Ectodermal cell (in vitro differentiated cells): ENCODE data around the gene CFAP61.
"Not testable (repeated sequence)": the region's sequence is repeated elsewhere in the genome, so short reads cannot be mapped to it uniquely, and the experiment has no call there.

Experiments used
- H3K27ac ChIP-seq: 2 replicates; pipeline ENCODE4 v1.7.0; 2013; ENCODE audit warnings: mild to moderate bottlenecking, low read depth, low read length; ENCODE audit not compliant: insufficient read depth, poor library complexity, severe bottlenecking
- H3K27me3 ChIP-seq: 2 replicates; pipeline ENCODE4 v1.7.0; 2013; ENCODE audit warnings: mild to moderate bottlenecking, low read length; ENCODE audit not compliant: insufficient read depth, control insufficient read depth, poor library complexity, severe bottlenecking
- H3K36me3 ChIP-seq: one replicate; pipeline ENCODE4 v1.7.0; 2013; ENCODE audit warnings: low read length; ENCODE audit not compliant: control insufficient read depth, insufficient read depth
- H3K4me1 ChIP-seq: one replicate; pipeline ENCODE4 v1.7.0; 2013; ENCODE audit warnings: low read length; ENCODE audit not compliant: control insufficient read depth, insufficient read depth
- H3K4me3 ChIP-seq: 2 replicates; pipeline ENCODE4 v1.7.0; 2013; ENCODE audit warnings: low read depth, low read length, control low read depth; ENCODE audit not compliant: insufficient read depth
- H3K9me3 ChIP-seq: 2 replicates; pipeline ENCODE4 v1.7.0; 2013; ENCODE audit warnings: mild to moderate bottlenecking, low read length, moderate library complexity; ENCODE audit not compliant: control insufficient read depth
- WGBS, 2 experiments: methylation state at CpG; one replicate each; pipeline ENCODE4 v1.1.7; 2013; ENCODE audit warnings: missing lambda C conversion rate in 2 of 2; 5-methylcytosine and 5-hydroxymethylcytosine counted together

Gene CFAP61

GRCh38 chr20:20244384-20244783 is 192.1 kb downstream of the CFAP61 start:
- not testable (repeated sequence) for H3K4me3 ChIP-seq, H3K36me3 ChIP-seq, H3K27ac ChIP-seq, H3K9me3 ChIP-seq, H3K27me3 ChIP-seq, H3K4me1 ChIP-seq
- WGBS, 2 experiments, result 89 to 93% methylated on average over 1 of the region's 1 CpG

GRCh38 chr20:20246996-20247633 is 194.8 kb downstream of the CFAP61 start:
- no peaks in the 10 kb centered on the region for H3K9me3 ChIP-seq

GRCh38 chr20:20248620-20249200 is 196.4 kb downstream of the CFAP61 start:
- Histone ChIP-seq H3K27ac (no peak overlapping the region), H3K36me3 (no peaks in the 10 kb centered on the region), H3K9me3 (no peaks in the 10 kb centered on the region), H3K27me3 (no peaks in the 10 kb centered on the region), H3K4me1 (no peaks in the 10 kb centered on the region), H3K4me3 (no peak overlapping the region)
- 93 to 96% methylated on average over 5 to 6 of the region's 6 CpGs for WGBS, 2 experiments

More at GRCh38 chr20:20246996-20247633, 194.8 kb downstream of the CFAP61 start:
- Histone ChIP-seq H3K4me3 (no peak overlapping the region), H3K27me3 (no peaks in the 10 kb centered on the region), H3K27ac (no peak overlapping the region), H3K36me3 (no peaks in the 10 kb centered on the region), H3K4me1 (no peaks in the 10 kb centered on the region)
- 92 to 96% methylated on average over 14 to 15 of the region's 15 CpGs for WGBS, 2 experiments

- no peaks in the 10 kb centered on the region for H3K36me3 ChIP-seq
- no peaks in the 10 kb centered on the region for H3K9me3 ChIP-seq
- no peaks in the 10 kb centered on the region for H3K4me1 ChIP-seq
- WGBS, 2 experiments, result 94% methylated on average over 10 of the region's 10 CpGs
- no peak overlapping the region for H3K4me3 ChIP-seq
- no peaks in the 10 kb centered on the region for H3K27me3 ChIP-seq
- H3K27ac ChIP-seq, result no peak overlapping the region
These were observed 199.0 kb downstream of the CFAP61 start for GRCh38 chr20:20251317-20251716.

GRCh38 chr20:20251836-20252235 is 199.5 kb downstream of the CFAP61 start:
- WGBS, 2 experiments, result 93 to 97% methylated on average over 8 of the region's 8 CpGs
- Histone ChIP-seq H3K9me3 (no peaks in the 10 kb centered on the region), H3K36me3 (no peaks in the 10 kb centered on the region), H3K27me3 (no peaks in the 10 kb centered on the region), H3K27ac (no peak overlapping the region), H3K4me1 (no peaks in the 10 kb centered on the region), H3K4me3 (no peak overlapping the region)

GRCh38 chr20:20253039-20253743 is 200.9 kb downstream of the CFAP61 start:
- Histone ChIP-seq H3K36me3 (no peaks in the 10 kb centered on the region), H3K27me3 (no peaks in the 10 kb centered on the region), H3K9me3 (no peaks in the 10 kb centered on the region), H3K27ac (no peak overlapping the region), H3K4me3 (no peak overlapping the region), H3K4me1 (no peaks in the 10 kb centered on the region)
- 89 to 93% methylated on average over 6 of the region's 6 CpGs for WGBS, 2 experiments

GRCh38 chr20:20253744-20254330 is 201.5 kb downstream of the CFAP61 start:
- no peaks in the 10 kb centered on the region for H3K9me3 ChIP-seq
- H3K4me3 ChIP-seq, result no peak overlapping the region
- H3K36me3 ChIP-seq, result no peaks in the 10 kb centered on the region
- H3K27ac ChIP-seq, result no peak overlapping the region
- H3K27me3 ChIP-seq, result no peaks in the 10 kb centered on the region
- H3K4me1 ChIP-seq, result no peaks in the 10 kb centered on the region
- 87 to 89% methylated on average over 6 of the region's 6 CpGs for WGBS, 2 experiments

- Histone ChIP-seq H3K9me3 (no peaks in the 10 kb centered on the region), H3K36me3 (no peaks in the 10 kb centered on the region), H3K27ac (no peak overlapping the region), H3K4me1 (no peaks in the 10 kb centered on the region), H3K4me3 (no peak overlapping the region), H3K27me3 (no peaks in the 10 kb centered on the region)
- WGBS, 2 experiments, result 92 to 94% methylated on average over 3 of the region's 3 CpGs
These were observed 202.8 kb downstream of the CFAP61 start for GRCh38 chr20:20255099-20255498.

- no peaks in the 10 kb centered on the region for H3K4me1 ChIP-seq
- no peak overlapping the region for H3K4me3 ChIP-seq
- no peaks in the 10 kb centered on the region for H3K9me3 ChIP-seq
- H3K27ac ChIP-seq, result no peak overlapping the region
- no peaks in the 10 kb centered on the region for H3K27me3 ChIP-seq
- WGBS, 2 experiments, result 91 to 98% methylated on average over 2 of the region's 2 CpGs
- H3K36me3 ChIP-seq, result no peaks in the 10 kb centered on the region
These were observed 207.2 kb downstream of the CFAP61 start for GRCh38 chr20:20259533-20259932.

GRCh38 chr20:20261159-20261558 is 208.8 kb downstream of the CFAP61 start:
- Histone ChIP-seq H3K36me3 (no peaks in the 10 kb centered on the region), H3K9me3 (no peaks in the 10 kb centered on the region), H3K4me3 (no peak overlapping the region), H3K27me3 (no peaks in the 10 kb centered on the region), H3K4me1 (no peaks in the 10 kb centered on the region), H3K27ac (no peak overlapping the region)
- WGBS, 2 experiments, result 100% methylated on average over 1 of the region's 1 CpG
